Measurements from ENCODE around the gene NR1D1. TPM values are rescaled to one million over a fixed set of nuclear protein-coding genes. Genes with fewer than 3 reads are reported as not detected.

The NR1D1 gene
- total RNA-seq, 2 donors from 2014 or later, result 17.1 to 19.5 TPM

- intact Hi-C loops (cut with DNase I), result loop anchor here (2.0 to 10.0 kb wide), 4 partner anchors 50 to 100 kb away; partner anchors contain the start of genes RAPGEFL1 (in 1 of the 2) and THRA (in 1 of the 2)
- peak; percentile 3 to 4 for ATAC-seq
- DNase-seq, result no peak
Observed at GRCh38 chr17:40112718-40113109, 12.3 kb upstream of the NR1D1 start.

GRCh38 chr17:40112191-40112711 lies 11.9 kb upstream of the NR1D1 start:
- intact Hi-C loops (cut with DNase I), result loop anchor here (2.0 to 10.0 kb wide), 4 partner anchors 49 to 100 kb away; partner anchors contain the start of genes RAPGEFL1 (in 1 of the 2) and THRA (in 1 of the 2)
- no peak for ATAC-seq
- no peak for DNase-seq

GRCh38 chr17:40111221-40112128 lies 11.1 kb upstream of the NR1D1 start:
- intact Hi-C loops (cut with DNase I), result loop anchor here (2.0 to 10.0 kb wide), 4 partner anchors 49 to 99 kb away; partner anchors contain the start of genes RAPGEFL1 (in 1 of the 2) and THRA (in 1 of the 2)
- ATAC-seq (peak; percentile 67 to 77), DNase-seq (peak; percentile 92)

GRCh38 chr17:40110026-40110845 lies 9.8 kb upstream of the NR1D1 start:
- no peak for DNase-seq
- ATAC-seq, result no peak
- intact Hi-C loops (cut with DNase I), result loop anchor here (5.0 to 10.0 kb wide), 2 partner anchors 65 to 98 kb away; partner anchors contain the start of gene RAPGEFL1 (in 1 of the 2)

- DNase-seq (no peak), ATAC-seq (no peak)
- intact Hi-C loops (cut with DNase I), result no loop called here
Observed at GRCh38 chr17:40108970-40109824, 8.8 kb upstream of the NR1D1 start.

GRCh38 chr17:40107522-40108174 lies 7.3 kb upstream of the NR1D1 start:
- ATAC-seq (peak in 1 of 2 donors; percentile 0), DNase-seq (no peak)
- intact Hi-C loops (cut with DNase I), result no loop called here

GRCh38 chr17:40106760-40107521 lies 6.6 kb upstream of the NR1D1 start:
- DNase-seq, result no peak
- ATAC-seq, result no peak
- intact Hi-C loops (cut with DNase I), result no loop called here

GRCh38 chr17:40105861-40106759 lies 5.7 kb upstream of the NR1D1 start:
- DNase-seq (no peak), ATAC-seq (no peak)
- intact Hi-C loops (cut with DNase I), result no loop called here

GRCh38 chr17:40104594-40105486 lies 4.5 kb upstream of the NR1D1 start:
- DNase-seq, result no peak

GRCh38 chr17:40103688-40104087 lies 3.3 kb upstream of the NR1D1 start:
- ATAC-seq (no peak), DNase-seq (no peak)
- intact Hi-C loops (cut with DNase I), result no loop called here

More at GRCh38 chr17:40104594-40105486, 4.5 kb upstream of the NR1D1 start:
- intact Hi-C loops (cut with DNase I), result no loop called here
- ATAC-seq, result no peak

- no peak for ATAC-seq
- intact Hi-C loops (cut with DNase I), result no loop called here
- DNase-seq, result no peak
Observed at GRCh38 chr17:40103071-40103661, 2.8 kb upstream of the NR1D1 start.

GRCh38 chr17:40101367-40102210 lies 1.2 kb upstream of the NR1D1 start:
- ATAC-seq, result no peak
- intact Hi-C loops (cut with DNase I), result no loop called here
- DNase-seq, result no peak

- DNase-seq, result peak; percentile 99
- intact Hi-C loops (cut with DNase I), result no loop called here
- ATAC-seq, result peak; percentile 66 to 72
Observed at GRCh38 chr17:40100669-40101366, 429 bp upstream of the NR1D1 start.
